ENCODE data around the gene CLDN17.

DNA sequence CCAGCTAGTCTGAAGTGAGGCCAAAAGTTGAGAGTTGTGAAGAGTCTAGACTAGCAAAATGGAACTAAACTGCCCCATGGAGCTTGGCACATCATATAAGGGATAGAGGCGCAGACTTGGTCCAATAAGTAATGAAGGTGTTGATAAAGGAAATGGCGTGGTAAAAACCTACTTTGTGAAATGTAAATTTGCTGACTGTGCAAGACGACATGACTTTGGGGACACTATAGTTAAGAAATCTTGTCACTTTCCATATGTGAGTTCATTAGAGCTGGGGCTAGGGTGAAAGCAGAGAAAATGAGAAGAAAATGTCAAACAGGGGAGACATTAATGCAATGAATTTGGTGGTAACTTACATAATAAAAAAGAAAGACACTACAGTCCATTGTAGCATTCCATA is 50.1 kb downstream of the CLDN17 start:
- no peak for TF ChIP-seq ZFP30 (CRISPR knock-in tag; IDR thresholded peaks at IDR 0.05)
- TF ChIP-seq, protein P1, sequence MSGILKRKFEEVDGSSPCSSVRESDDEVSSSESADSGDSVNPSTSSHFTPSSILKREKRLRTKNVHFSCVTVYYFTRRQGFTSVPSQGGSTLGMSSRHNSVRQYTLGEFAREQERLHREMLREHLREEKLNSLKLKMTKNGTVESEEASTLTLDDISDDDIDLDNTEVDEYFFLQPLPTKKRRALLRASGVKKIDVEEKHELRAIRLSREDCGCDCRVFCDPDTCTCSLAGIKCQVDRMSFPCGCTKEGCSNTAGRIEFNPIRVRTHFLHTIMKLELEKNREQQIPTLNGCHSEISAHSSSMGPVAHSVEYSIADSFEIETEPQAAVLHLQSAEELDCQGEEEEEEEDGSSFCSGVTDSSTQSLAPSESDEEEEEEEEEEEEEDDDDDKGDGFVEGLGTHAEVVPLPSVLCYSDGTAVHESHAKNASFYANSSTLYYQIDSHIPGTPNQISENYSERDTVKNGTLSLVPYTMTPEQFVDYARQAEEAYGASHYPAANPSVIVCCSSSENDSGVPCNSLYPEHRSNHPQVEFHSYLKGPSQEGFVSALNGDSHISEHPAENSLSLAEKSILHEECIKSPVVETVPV (CRISPR knock-in tag; IDR thresholded peaks at IDR 0.05), result no peak
- no peak for TF ChIP-seq ZNF8 (CRISPR knock-in tag; IDR thresholded peaks at IDR 0.05)
- TF ChIP-seq TOX (CRISPR knock-in tag; IDR thresholded peaks at IDR 0.05; ENCODE audit: borderline replicate concordance), result no peak
- no peak for TF ChIP-seq ZNF70 (CRISPR knock-in tag; IDR thresholded peaks at IDR 0.05)
- TF ChIP-seq ESRRG (CRISPR knock-in tag; IDR thresholded peaks at IDR 0.05), result no peak
- TF ChIP-seq, protein P2, sequence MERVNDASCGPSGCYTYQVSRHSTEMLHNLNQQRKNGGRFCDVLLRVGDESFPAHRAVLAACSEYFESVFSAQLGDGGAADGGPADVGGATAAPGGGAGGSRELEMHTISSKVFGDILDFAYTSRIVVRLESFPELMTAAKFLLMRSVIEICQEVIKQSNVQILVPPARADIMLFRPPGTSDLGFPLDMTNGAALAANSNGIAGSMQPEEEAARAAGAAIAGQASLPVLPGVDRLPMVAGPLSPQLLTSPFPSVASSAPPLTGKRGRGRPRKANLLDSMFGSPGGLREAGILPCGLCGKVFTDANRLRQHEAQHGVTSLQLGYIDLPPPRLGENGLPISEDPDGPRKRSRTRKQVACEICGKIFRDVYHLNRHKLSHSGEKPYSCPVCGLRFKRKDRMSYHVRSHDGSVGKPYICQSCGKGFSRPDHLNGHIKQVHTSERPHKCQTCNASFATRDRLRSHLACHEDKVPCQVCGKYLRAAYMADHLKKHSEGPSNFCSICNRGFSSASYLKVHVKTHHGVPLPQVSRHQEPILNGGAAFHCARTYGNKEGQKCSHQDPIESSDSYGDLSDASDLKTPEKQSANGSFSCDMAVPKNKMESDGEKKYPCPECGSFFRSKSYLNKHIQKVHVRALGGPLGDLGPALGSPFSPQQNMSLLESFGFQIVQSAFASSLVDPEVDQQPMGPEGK (CRISPR knock-in tag; IDR thresholded peaks at IDR 0.05; ENCODE audit: borderline replicate concordance), result no peak
- TF ChIP-seq ZC3H10 (CRISPR knock-in tag; IDR thresholded peaks at IDR 0.05), result no peak

Measured in SK-N-SH treated with all-trans-retinoic acid at 6 μM for 48 hours (cell line).